Psoas muscle (tissue), 8 donors: ENCODE data around the gene PTK6. TPM values are rescaled to one million over a fixed set of nuclear protein-coding genes. Genes with fewer than 3 reads are reported as not detected.
"Not testable (repeated sequence)": the region's sequence is repeated elsewhere in the genome, so short reads cannot be mapped to it uniquely, and the experiment has no call there.

ENCODE experiments used
- ATAC-seq, 4 donors: fragments of 200-7000 bp; cut with Tn5 transposase; one replicate each; pipeline ENCODE4 v1.9.1; 2020; ENCODE audit warnings: moderate library complexity in 3 of 4, mild to moderate bottlenecking in 2 of 4
- DNase-seq, 2 donors: peaks; one replicate each; pipeline ENCODE4 v3.0.0-alpha.2; 2020
- H3K27ac ChIP-seq: fragments of 200-600 bp; one replicate; pipeline ENCODE4 v1.8.0; 2022
- H3K27me3 ChIP-seq, 3 donors: fragments of 200-600 bp in 1 of 3; one replicate each; pipeline versions ENCODE4 v1.6.1 to v1.8.0; 2013 to 2022; ENCODE audit warnings: low read length in 2 of 3, mild to moderate bottlenecking in 2 of 3, moderate library complexity in 1 of 3; ENCODE audit not compliant: insufficient read depth in 3 of 3
- H3K36me3 ChIP-seq, 2 donors: fragments of 200-600 bp in 1 of 2; one replicate each; pipeline versions ENCODE4 v1.6.1 to v1.8.0; 2013 to 2022; ENCODE audit warnings: low read depth in 1 of 2, mild to moderate bottlenecking in 1 of 2, moderate library complexity in 1 of 2; ENCODE audit not compliant: insufficient read depth in 1 of 2
- H3K4me1 ChIP-seq: fragments of 200-600 bp; one replicate; pipeline ENCODE4 v1.8.0; 2022
- H3K4me3 ChIP-seq: fragments of 200-600 bp; one replicate; pipeline ENCODE4 v1.8.0; 2022; ENCODE audit warnings: mild to moderate bottlenecking
- H3K9me3 ChIP-seq: fragments of 200-600 bp; one replicate; pipeline ENCODE4 v1.8.0; 2022
- WGBS, 3 donors: extraction: QIAGEN DNeasy Blood & Tissue Kit; methylation state at CpG; one replicate each; pipeline versions ENCODE4 v1.1.6 to v1.1.7; 2013; 5-methylcytosine and 5-hydroxymethylcytosine counted together
- intact Hi-C, 2 donors: fragments of 100-400 bp; cut with DNase I; formaldehyde crosslinking; loops; one replicate each; pipeline versions ENCODE4 v1.11.0 to v1.14.2; 2022
- polyA plus RNA-seq, 3 donors: library from polyadenylated mRNA; stranded (reverse); fragments of 200-250 nt; gene quantifications; one replicate each; pipeline ENCODE4 v1.2.3, GENCODE V29; 2013
- total RNA-seq, 4 donors: library from RNA; stranded (reverse); fragmentation: NEBNext Ultra II Directional in 2 of 4; extraction: Animal tissue kit (Norgen Biotek cat#: 25700) in 2 of 4; gene quantifications; one replicate each; pipeline versions ENCODE4 v1.2.1 to v1.2.4, GENCODE V29; 2021 to 2023
- TF ChIP-seq, protein P1 (sequence below): fragments of 200-600 bp; IDR thresholded peaks from one replicate; pipeline ENCODE4 v1.8.0; 2022; ENCODE audit warnings: antibody characterized with exemption
- donor health status: healthy with polysubstance abuse.
- donor health status: DM: no; HTN: no; CAD: no; lungs with moderate emphysema.
- donor health status: Bipolar disorder and iron deficiency.
- donor health status: healthy.
- donor health status: DM: yes; HTN: yes; CAD: no.
- donor health status: DM: no; HTN: no; CAD: no.
- donor health status: DM: no; HTN: no; CAD: no.
- donor health status: DM: yes; HTN: yes; CAD: no.

The PTK6 gene
- total and polyA plus RNA-seq, 7 donors: 0.04 to 0.06 (median 0.04) TPM; not detected in 4

DNA sequence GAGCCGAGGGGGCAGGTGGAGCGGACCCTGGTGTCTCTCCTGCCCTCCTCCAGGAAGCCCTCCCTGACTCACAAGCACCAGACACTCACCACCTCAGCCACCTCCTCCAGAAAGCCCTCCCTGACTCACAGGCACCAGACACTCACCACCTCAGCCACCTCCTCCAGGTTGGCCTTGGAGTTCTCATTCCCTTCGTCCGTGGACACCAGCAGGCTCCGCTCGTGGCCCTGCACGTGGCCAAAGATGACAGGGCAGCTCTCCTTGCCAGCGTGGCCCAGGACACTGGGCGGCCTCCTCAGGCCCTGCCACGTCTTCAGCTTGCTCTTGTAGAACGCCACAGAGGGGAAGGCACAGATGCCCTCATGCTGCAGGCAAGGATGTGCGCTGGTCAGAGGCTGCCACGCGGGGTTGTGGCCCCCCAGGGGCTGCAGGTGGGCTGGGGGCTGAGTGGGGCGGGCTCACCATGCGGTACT, 23.2 kb upstream of the PTK6 start:
- 92 to 94% (median 93%) methylated on average over 15 to 16 of the region's 16 CpGs for WGBS, 3 donors
- H3K4me1 ChIP-seq: no peaks in the 10 kb centered on the region
- H3K9me3 ChIP-seq: no peaks in the 10 kb centered on the region
- H3K27ac ChIP-seq: no peak overlapping the region
- H3K4me3 ChIP-seq: no peak overlapping the region
- peaks cover 0 to 18% of the 10 kb centered on the region in 2 donors for H3K36me3 ChIP-seq
- H3K27me3 ChIP-seq: peaks cover 0 to 5% (median 0%) of the 10 kb centered on the region in 3 donors
- DNase-seq: no peak
- intact Hi-C loops: no loop called here
- ATAC-seq: no peak
- TF ChIP-seq, protein P1, sequence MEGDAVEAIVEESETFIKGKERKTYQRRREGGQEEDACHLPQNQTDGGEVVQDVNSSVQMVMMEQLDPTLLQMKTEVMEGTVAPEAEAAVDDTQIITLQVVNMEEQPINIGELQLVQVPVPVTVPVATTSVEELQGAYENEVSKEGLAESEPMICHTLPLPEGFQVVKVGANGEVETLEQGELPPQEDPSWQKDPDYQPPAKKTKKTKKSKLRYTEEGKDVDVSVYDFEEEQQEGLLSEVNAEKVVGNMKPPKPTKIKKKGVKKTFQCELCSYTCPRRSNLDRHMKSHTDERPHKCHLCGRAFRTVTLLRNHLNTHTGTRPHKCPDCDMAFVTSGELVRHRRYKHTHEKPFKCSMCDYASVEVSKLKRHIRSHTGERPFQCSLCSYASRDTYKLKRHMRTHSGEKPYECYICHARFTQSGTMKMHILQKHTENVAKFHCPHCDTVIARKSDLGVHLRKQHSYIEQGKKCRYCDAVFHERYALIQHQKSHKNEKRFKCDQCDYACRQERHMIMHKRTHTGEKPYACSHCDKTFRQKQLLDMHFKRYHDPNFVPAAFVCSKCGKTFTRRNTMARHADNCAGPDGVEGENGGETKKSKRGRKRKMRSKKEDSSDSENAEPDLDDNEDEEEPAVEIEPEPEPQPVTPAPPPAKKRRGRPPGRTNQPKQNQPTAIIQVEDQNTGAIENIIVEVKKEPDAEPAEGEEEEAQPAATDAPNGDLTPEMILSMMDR: no peak

DNA sequence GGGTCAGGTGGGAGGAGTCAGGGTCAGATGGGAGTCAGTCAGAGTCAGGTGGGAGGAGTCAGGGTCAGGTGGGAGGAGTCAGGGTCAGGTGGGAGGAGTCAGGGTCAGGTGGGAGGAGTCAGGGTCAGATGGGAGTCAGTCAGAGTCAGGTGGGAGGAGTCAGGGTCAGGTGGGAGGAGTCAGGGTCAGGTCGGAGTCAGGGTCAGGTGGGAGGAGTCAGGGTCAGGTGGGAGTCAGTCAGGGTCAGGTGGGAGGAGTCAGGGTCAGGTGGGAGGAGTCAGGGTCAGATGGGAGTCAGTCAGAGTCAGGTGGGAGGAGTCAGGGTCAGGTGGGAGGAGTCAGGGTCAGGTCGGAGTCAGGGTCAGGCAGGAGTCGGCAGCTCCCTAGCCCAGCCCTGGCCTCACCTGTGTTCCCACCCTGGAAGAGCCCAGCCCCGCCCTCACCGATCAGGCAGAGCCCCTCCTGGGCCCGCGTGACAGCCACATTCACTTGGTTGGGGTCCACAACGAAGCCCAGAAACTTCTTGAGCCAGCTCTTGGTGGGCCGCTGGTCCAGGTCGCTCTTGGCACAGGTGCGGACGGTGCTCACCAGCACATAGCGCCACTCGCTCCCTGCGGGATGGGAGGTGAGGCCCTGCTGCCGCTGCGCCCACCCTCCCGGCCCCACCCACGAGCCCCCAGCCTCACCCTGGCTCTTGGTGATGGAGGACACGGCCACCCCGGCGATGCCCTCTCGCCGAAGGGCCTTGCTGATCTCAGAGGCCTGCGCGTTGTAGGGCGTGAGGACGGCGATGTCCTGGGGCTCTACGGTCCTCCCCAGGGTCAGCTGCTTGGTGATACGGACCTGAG, 22.5 kb upstream of the PTK6 start:
- H3K4me1 ChIP-seq, ATAC-seq, H3K4me3 ChIP-seq, H3K9me3 ChIP-seq, H3K27ac ChIP-seq, intact Hi-C loops, DNase-seq: not testable (repeated sequence)
- Histone ChIP-seq H3K36me3 (peaks cover 0 to 14% of the 10 kb centered on the region in 2 donors), H3K27me3 (peaks cover 0 to 12% (median 0%) of the 10 kb centered on the region in 3 donors)
- WGBS, 3 donors: 92 to 95% (median 95%) methylated on average over 29 to 30 of the region's 31 CpGs

DNA sequence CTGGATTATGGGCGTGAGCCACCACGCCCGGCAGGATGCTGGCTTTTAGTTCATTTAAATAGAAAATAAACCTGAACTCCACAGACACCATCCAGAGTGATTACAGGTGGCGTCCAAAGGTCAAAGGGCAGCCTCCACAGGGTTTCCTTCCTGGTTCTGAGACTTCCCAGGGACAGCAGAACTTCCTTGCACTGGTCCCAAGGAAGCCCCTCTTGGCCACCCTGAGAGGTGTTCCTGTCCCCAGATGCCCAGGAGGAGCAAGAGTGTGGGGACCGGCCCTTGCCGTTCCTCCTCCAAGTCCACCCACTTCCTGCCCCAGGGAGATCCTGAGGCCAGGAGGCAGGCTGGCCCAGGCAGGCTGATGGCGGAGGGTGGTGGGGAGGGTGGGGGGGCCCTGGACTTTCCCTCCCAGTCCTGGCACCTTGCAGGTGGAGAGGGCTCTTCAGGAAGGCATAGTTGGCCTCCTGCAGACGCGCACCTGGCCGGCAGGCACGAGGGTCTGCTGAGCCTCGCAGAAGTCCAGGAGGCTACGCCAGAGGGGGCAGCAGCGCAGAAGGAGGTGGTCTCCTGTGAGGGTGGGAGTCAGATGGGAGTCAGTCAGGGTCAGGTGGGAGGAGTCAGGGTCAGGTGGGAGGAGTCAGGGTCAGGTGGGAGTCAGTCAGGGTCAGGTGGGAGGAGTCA, 21.8 kb upstream of the PTK6 start:
- H3K4me3 ChIP-seq: no peak overlapping the region
- 94 to 95% (median 94%) methylated on average over 10 to 14 of the region's 14 CpGs for WGBS, 3 donors
- no peak for DNase-seq
- H3K4me1 ChIP-seq: no peaks in the 10 kb centered on the region
- no peak overlapping the region for H3K27ac ChIP-seq
- peaks cover 0 to 14% of the 10 kb centered on the region in 2 donors for H3K36me3 ChIP-seq
- no peaks in the 10 kb centered on the region for H3K9me3 ChIP-seq
- peaks cover 0 to 19% (median 0%) of the 10 kb centered on the region in 3 donors for H3K27me3 ChIP-seq
- intact Hi-C loops: no loop called here
- TF ChIP-seq, protein P1: no peak
- no peak for ATAC-seq

DNA sequence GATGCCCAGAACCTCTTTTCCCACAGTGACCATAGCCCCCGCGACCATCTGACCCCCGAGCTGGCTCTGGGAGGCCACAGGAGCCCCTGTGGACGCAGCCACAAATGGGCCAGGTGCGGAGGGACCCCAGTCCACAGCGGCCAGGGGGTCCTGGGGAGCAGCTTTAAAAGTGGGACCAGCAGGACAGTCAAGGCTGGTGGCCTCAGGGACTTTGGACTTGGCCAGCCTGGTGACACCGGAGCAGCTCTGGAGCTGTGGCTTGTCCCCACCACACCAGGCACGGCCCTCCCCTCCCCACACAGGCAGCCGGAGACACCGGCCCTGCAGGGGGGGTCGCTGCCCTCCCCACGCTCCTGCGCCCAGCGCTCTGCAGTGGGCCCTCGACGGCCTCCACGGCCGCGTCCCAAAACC, 20.3 kb upstream of the PTK6 start:
- TF ChIP-seq, protein P1: no peak
- ATAC-seq (no peak), DNase-seq (no peak)
- H3K4me3 ChIP-seq: no peak overlapping the region
- H3K4me1 ChIP-seq: no peaks in the 10 kb centered on the region
- H3K9me3 ChIP-seq: no peaks in the 10 kb centered on the region
- peaks cover 0 to 12% of the 10 kb centered on the region in 2 donors for H3K36me3 ChIP-seq
- no peak overlapping the region for H3K27ac ChIP-seq
- intact Hi-C loops: no loop called here
- peaks cover 0 to 29% (median 6%) of the 10 kb centered on the region in 3 donors for H3K27me3 ChIP-seq
- 84 to 92% (median 90%) methylated on average over 15 to 19 of the region's 19 CpGs for WGBS, 3 donors

DNA sequence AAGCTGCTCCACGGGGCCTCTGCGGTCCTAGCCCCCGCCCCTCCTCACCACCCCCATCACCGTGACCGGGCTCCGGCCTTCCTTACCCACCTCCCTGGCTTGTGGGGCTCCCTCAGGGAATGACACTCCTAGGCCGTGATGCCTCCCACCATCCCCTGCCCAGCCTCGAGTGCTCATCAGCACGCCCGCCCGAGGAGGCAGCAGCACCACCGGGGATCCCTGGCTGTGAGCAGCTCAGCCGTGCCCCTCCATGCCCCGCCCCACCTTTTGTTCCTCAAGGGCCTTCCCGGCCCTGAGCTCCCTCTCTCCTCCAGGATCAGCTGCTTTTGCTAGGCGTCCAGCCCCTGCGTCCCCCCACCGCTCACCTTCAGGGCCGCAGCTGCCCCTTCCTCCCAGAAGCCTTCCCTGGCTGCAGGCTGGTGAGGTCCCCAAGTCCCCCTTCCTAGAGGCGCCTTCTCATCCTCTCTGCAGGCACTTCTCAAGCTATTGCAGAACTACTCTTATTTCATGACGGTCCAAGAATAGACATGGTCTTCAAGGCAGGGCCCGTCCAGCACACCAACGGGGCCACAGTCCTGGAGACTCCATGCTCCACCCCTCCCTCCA, 19.8 kb upstream of the PTK6 start:
- Histone ChIP-seq H3K9me3 (no peaks in the 10 kb centered on the region), H3K4me1 (no peaks in the 10 kb centered on the region), H3K36me3 (peaks cover 0 to 11% of the 10 kb centered on the region in 2 donors), H3K4me3 (no peak overlapping the region), H3K27me3 (peaks cover 0 to 34% (median 8%) of the 10 kb centered on the region in 3 donors), H3K27ac (no peak overlapping the region)
- intact Hi-C loops: no loop called here
- ATAC-seq: no peak
- TF ChIP-seq, protein P1: no peak
- DNase-seq: no peak
- WGBS, 3 donors: 61 to 64% (median 63%) methylated on average over 23 of the region's 23 CpGs
